Type B pancreatic cell (in vitro differentiated cells): Measurements from ENCODE around the gene ULK4. TPM values are rescaled to one million over a fixed set of nuclear protein-coding genes. Genes with fewer than 3 reads are reported as not detected.

Experiments used
- DNase-seq: peaks from one replicate; pipeline ENCODE4 v3.0.0; 2021; ENCODE audit warnings: mixed read lengths; ENCODE audit not compliant: unreplicated experiment; ENCODE audit errors: extremely low spot score
- H3K27ac Mint-ChIP-seq: 2 replicates; pipeline ENCODE4 v1.8.0; 2021; ENCODE audit warnings: mild to moderate bottlenecking, mixed read lengths
- H3K27me3 Mint-ChIP-seq: 2 replicates; pipeline ENCODE4 v1.8.0; 2021; ENCODE audit warnings: mixed read lengths
- H3K36me3 Mint-ChIP-seq: 2 replicates; pipeline ENCODE4 v1.8.0; 2021; ENCODE audit warnings: mixed read lengths
- H3K4me1 Mint-ChIP-seq: one replicate; pipeline ENCODE4 v1.8.0; 2021; ENCODE audit warnings: mixed read lengths; ENCODE audit not compliant: unreplicated experiment
- H3K4me3 Mint-ChIP-seq: 2 replicates; pipeline ENCODE4 v1.8.0; 2021; ENCODE audit warnings: mild to moderate bottlenecking, mixed read lengths
- H3K9me3 Mint-ChIP-seq: 2 replicates; pipeline ENCODE4 v1.8.0; 2021; ENCODE audit warnings: mixed read lengths
- total RNA-seq: library from RNA; stranded (reverse); gene quantifications from 2 replicates; pipeline ENCODE4 v1.2.1, GENCODE V29; 2021; ENCODE audit warnings: low replicate concordance
- TF ChIP-seq, protein P1 (sequence below): fragments of 200-600 bp; sonication (generic); conservative IDR thresholded peaks from 2 replicates; pipeline ENCODE4 v1.5.0; 2021; ENCODE audit warnings: antibody characterized with exemption, mild to moderate bottlenecking

ULK4 gene
- total RNA-seq, 1 donor from 2014 or later, result 10.7 TPM

DNA sequence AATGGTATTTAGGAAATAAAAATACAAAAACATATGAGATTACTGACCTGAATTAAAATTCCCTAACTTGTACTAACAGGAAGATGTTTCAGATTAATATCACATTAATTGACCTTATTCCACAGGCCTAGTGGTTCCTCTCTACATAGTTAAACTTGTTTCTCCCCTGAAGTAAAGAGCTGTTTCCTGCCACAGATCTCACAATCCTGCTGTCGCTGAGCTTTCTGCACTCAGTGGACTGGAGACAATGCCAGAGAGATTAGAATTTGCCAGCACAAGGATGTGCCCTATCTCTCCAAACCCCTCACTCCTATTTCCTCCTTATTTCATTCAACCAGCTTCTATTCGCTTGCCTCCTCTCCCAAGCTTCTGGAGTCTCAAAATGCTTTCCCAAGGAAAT lies 632.0 kb downstream of the ULK4 start:
- H3K4me1 Mint-ChIP-seq, result peaks cover 19% of the 10 kb centered on the region
- H3K9me3 Mint-ChIP-seq, result no peaks in the 10 kb centered on the region
- DNase-seq, result no peak
- H3K36me3 Mint-ChIP-seq, result no peaks in the 10 kb centered on the region
- H3K27me3 Mint-ChIP-seq, result no peaks in the 10 kb centered on the region
- no peak overlapping the region for H3K27ac Mint-ChIP-seq
- TF ChIP-seq, protein P1, sequence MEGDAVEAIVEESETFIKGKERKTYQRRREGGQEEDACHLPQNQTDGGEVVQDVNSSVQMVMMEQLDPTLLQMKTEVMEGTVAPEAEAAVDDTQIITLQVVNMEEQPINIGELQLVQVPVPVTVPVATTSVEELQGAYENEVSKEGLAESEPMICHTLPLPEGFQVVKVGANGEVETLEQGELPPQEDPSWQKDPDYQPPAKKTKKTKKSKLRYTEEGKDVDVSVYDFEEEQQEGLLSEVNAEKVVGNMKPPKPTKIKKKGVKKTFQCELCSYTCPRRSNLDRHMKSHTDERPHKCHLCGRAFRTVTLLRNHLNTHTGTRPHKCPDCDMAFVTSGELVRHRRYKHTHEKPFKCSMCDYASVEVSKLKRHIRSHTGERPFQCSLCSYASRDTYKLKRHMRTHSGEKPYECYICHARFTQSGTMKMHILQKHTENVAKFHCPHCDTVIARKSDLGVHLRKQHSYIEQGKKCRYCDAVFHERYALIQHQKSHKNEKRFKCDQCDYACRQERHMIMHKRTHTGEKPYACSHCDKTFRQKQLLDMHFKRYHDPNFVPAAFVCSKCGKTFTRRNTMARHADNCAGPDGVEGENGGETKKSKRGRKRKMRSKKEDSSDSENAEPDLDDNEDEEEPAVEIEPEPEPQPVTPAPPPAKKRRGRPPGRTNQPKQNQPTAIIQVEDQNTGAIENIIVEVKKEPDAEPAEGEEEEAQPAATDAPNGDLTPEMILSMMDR, result no peak
- no peak overlapping the region for H3K4me3 Mint-ChIP-seq

- TF ChIP-seq, protein P1, result no peak
Observed at GRCh38 chr3:41328926-41329325, 633.0 kb downstream of the ULK4 start.

GRCh38 chr3:41327718-41328117 lies 634.2 kb downstream of the ULK4 start:
- DNase-seq, result no peak
- no peaks in the 10 kb centered on the region for H3K36me3 Mint-ChIP-seq
- peak overlapping the region; percentile 54 for H3K27ac Mint-ChIP-seq
- H3K9me3 Mint-ChIP-seq, result no peaks in the 10 kb centered on the region
- TF ChIP-seq, protein P1, result no peak
- no peak overlapping the region for H3K4me3 Mint-ChIP-seq
- H3K27me3 Mint-ChIP-seq, result no peaks in the 10 kb centered on the region
- H3K4me1 Mint-ChIP-seq, result peaks cover 26% of the 10 kb centered on the region

More at GRCh38 chr3:41328926-41329325, 633.0 kb downstream of the ULK4 start:
- Mint-ChIP-seq H3K36me3 (no peaks in the 10 kb centered on the region), H3K4me3 (no peak overlapping the region), H3K27ac (no peak overlapping the region), H3K4me1 (peaks cover 19% of the 10 kb centered on the region), H3K9me3 (no peaks in the 10 kb centered on the region), H3K27me3 (no peaks in the 10 kb centered on the region)
- no peak for DNase-seq

DNA sequence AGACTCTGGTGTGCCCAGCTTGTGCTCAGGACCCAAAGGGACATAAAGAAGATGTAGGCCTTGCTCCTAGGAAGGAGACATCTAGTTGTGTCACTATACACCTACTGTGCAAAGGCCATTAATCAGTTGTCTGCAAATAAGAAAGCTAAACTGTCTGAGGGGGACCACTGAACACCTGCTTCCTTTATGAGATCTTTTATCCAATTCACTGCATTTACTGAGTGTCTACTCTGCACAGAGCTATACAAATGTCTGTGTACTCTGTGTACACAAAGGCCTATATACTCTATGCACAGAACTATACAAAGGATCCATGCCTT lies 637.8 kb downstream of the ULK4 start:
- TF ChIP-seq, protein P1, result no peak
- H3K9me3 Mint-ChIP-seq, result no peaks in the 10 kb centered on the region
- H3K36me3 Mint-ChIP-seq, result no peaks in the 10 kb centered on the region
- no peak overlapping the region for H3K4me3 Mint-ChIP-seq
- H3K27ac Mint-ChIP-seq, result no peak overlapping the region
- no peak for DNase-seq
- H3K4me1 Mint-ChIP-seq, result peaks cover 24% of the 10 kb centered on the region
- H3K27me3 Mint-ChIP-seq, result no peaks in the 10 kb centered on the region

GRCh38 chr3:41323467-41324155 lies 638.3 kb downstream of the ULK4 start:
- Mint-ChIP-seq H3K9me3 (no peaks in the 10 kb centered on the region), H3K27me3 (no peaks in the 10 kb centered on the region), H3K27ac (no peak overlapping the region), H3K36me3 (no peaks in the 10 kb centered on the region), H3K4me1 (peaks cover 24% of the 10 kb centered on the region), H3K4me3 (no peak overlapping the region)
- DNase-seq, result no peak
- TF ChIP-seq, protein P1, result no peak

GRCh38 chr3:41321642-41321980 lies 640.3 kb downstream of the ULK4 start:
- no peak overlapping the region for H3K4me3 Mint-ChIP-seq

More at GRCh38 chr3:41321642-41321980, 640.3 kb downstream of the ULK4 start:
- no peak overlapping the region for H3K27ac Mint-ChIP-seq
- H3K36me3 Mint-ChIP-seq, result no peaks in the 10 kb centered on the region
- H3K4me1 Mint-ChIP-seq, result peaks cover 22% of the 10 kb centered on the region
- TF ChIP-seq, protein P1, result no peak
- no peaks in the 10 kb centered on the region for H3K27me3 Mint-ChIP-seq
- DNase-seq, result no peak
- no peaks in the 10 kb centered on the region for H3K9me3 Mint-ChIP-seq
